HEK293 (cell line): ENCODE measurements around the gene KCNJ2.

Experiments
- CTCF ChIA-PET: fragments of 350-600 bp; formaldehyde crosslinking; extraction: SDS; loops from one replicate; lab custom pipeline; 2021; ENCODE audit warnings: antibody characterized with exemption; lab: Yijun Ruan, JAX
- POLR2A ChIA-PET: fragments of 300-600 bp; formaldehyde crosslinking; extraction: SDS; loops from one replicate; lab custom pipeline; 2020; ENCODE audit warnings: antibody characterized with exemption, inconsistent platforms; lab: Yijun Ruan, JAX
- H3K27ac ChIP-seq: fragments of 200-500 bp; sonication (Bioruptor generic); 2 replicates; pipeline ENCODE4 v1.5.1; 2014; ENCODE audit warnings: low read depth, low read length, control low read depth, inconsistent platforms; ENCODE audit errors: extremely low read depth
- H3K36me3 ChIP-seq, 2 experiments: fragments of 200-500 bp in 1 of 2; sonication (Bioruptor generic) in 1 of 2; 1 replicate in 1 of 2; 2 replicates in 1 of 2; pipeline ENCODE4 v1.5.1; 2014 to 2017; ENCODE audit warnings: inconsistent platforms in 2 of 2, low read length in 2 of 2; ENCODE audit not compliant: control insufficient read depth in 2 of 2, insufficient read depth in 1 of 2
- H3K4me1 ChIP-seq: fragments of 200-500 bp; sonication (Bioruptor generic); 2 replicates; pipeline ENCODE4 v1.5.1; 2014; ENCODE audit warnings: mild to moderate bottlenecking, low read length, inconsistent platforms; ENCODE audit not compliant: control insufficient read depth, insufficient read depth
- H3K4me3 ChIP-seq: 2 replicates; pipeline ENCODE4 v1.5.1; 2011; ENCODE audit warnings: low read depth, mild to moderate bottlenecking, control low read depth, low read length, moderate library complexity
- H3K9me3 ChIP-seq: fragments of 200-500 bp; sonication (Bioruptor generic); 2 replicates; pipeline ENCODE4 v1.5.1; 2014; ENCODE audit warnings: low read depth, low read length, inconsistent platforms; ENCODE audit not compliant: control insufficient read depth, insufficient read depth
- BCL6B ChIP-seq: fragments of 450-650 bp; formaldehyde crosslinking; IDR thresholded peaks from 2 replicates; pipeline ENCODE4 v1.5.1; 2017; ENCODE audit warnings: missing biosample characterization, missing genetic modification characterization
- GLI4 ChIP-seq: fragments of 450-650 bp; formaldehyde crosslinking; IDR thresholded peaks from 2 replicates; pipeline ENCODE4 v1.5.1; 2016; ENCODE audit warnings: missing biosample characterization, missing genetic modification characterization
- KLF16 ChIP-seq: fragments of 450-650 bp; formaldehyde crosslinking; IDR thresholded peaks from 2 replicates; pipeline ENCODE4 v1.5.1; 2017; ENCODE audit warnings: missing biosample characterization, missing genetic modification characterization
- ZBTB1 ChIP-seq: fragments of 450-650 bp; formaldehyde crosslinking; IDR thresholded peaks from 2 replicates; pipeline ENCODE4 v1.5.1; 2016; ENCODE audit warnings: missing biosample characterization, missing genetic modification characterization
- ZBTB20 ChIP-seq: fragments of 450-650 bp; formaldehyde crosslinking; IDR thresholded peaks from 2 replicates; pipeline ENCODE4 v1.5.1; 2016; ENCODE audit warnings: missing biosample characterization, missing genetic modification characterization
- ZEB2 ChIP-seq: fragments of 450-650 bp; formaldehyde crosslinking; IDR thresholded peaks from 2 replicates; pipeline ENCODE4 v1.5.1; 2016; ENCODE audit warnings: missing biosample characterization, missing genetic modification characterization
- ZFP37 ChIP-seq: fragments of 450-650 bp; formaldehyde crosslinking; IDR thresholded peaks from 2 replicates; pipeline ENCODE4 v1.5.1; 2016; ENCODE audit warnings: missing biosample characterization, missing genetic modification characterization
- ZNF140 ChIP-seq: fragments of 450-650 bp; formaldehyde crosslinking; IDR thresholded peaks from 2 replicates; pipeline ENCODE4 v1.5.1; 2016; ENCODE audit warnings: missing biosample characterization, missing genetic modification characterization
- ZNF146 ChIP-seq: fragments of 450-650 bp; formaldehyde crosslinking; IDR thresholded peaks from 2 replicates; pipeline ENCODE4 v1.5.1; 2016; ENCODE audit warnings: missing biosample characterization, missing genetic modification characterization
- ZNF184 ChIP-seq: fragments of 450-650 bp; IDR thresholded peaks from 2 replicates; pipeline ENCODE4 v1.5.1; 2018; ENCODE audit warnings: missing biosample characterization, mild to moderate bottlenecking, missing genetic modification characterization
- ZNF302 ChIP-seq: fragments of 450-650 bp; formaldehyde crosslinking; IDR thresholded peaks from 2 replicates; pipeline ENCODE4 v1.5.1; 2016; ENCODE audit warnings: missing biosample characterization, missing genetic modification characterization, low read depth
- ZNF404 ChIP-seq: fragments of 450-650 bp; formaldehyde crosslinking; IDR thresholded peaks from 2 replicates; pipeline ENCODE4 v1.5.1; 2017; ENCODE audit warnings: missing biosample characterization, missing genetic modification characterization
- ZNF518A ChIP-seq: fragments of 450-650 bp; formaldehyde crosslinking; conservative IDR thresholded peaks from 2 replicates; pipeline ENCODE4 v1.5.1; 2016; ENCODE audit warnings: low read depth, missing biosample characterization, missing genetic modification characterization
- ZNF560 ChIP-seq: fragments of 450-650 bp; formaldehyde crosslinking; IDR thresholded peaks from 2 replicates; pipeline ENCODE4 v1.5.1; 2017; ENCODE audit warnings: missing biosample characterization, missing genetic modification characterization, borderline replicate concordance
- ZNF596 ChIP-seq: fragments of 450-650 bp; IDR thresholded peaks from 2 replicates; pipeline ENCODE4 v1.5.0; 2018; ENCODE audit warnings: missing biosample characterization, mild to moderate bottlenecking, missing genetic modification characterization, moderate library complexity
- ZNF610 ChIP-seq: fragments of 450-650 bp; formaldehyde crosslinking; IDR thresholded peaks from 2 replicates; pipeline ENCODE4 v1.5.1; 2016; ENCODE audit warnings: missing biosample characterization, missing genetic modification characterization, borderline replicate concordance
- ZNF623 ChIP-seq: fragments of 450-650 bp; formaldehyde crosslinking; IDR thresholded peaks from 2 replicates; pipeline ENCODE4 v1.5.1; 2016; ENCODE audit warnings: missing biosample characterization, missing genetic modification characterization
- ZNF629 ChIP-seq: fragments of 450-650 bp; formaldehyde crosslinking; IDR thresholded peaks from 2 replicates; pipeline ENCODE4 v1.5.1; 2017; ENCODE audit warnings: missing biosample characterization, missing genetic modification characterization
- ZNF701 ChIP-seq: fragments of 450-650 bp; formaldehyde crosslinking; IDR thresholded peaks from 2 replicates; pipeline ENCODE4 v1.5.1; 2016; ENCODE audit warnings: missing biosample characterization, missing genetic modification characterization
- ZSCAN23 ChIP-seq: fragments of 450-650 bp; formaldehyde crosslinking; IDR thresholded peaks from 2 replicates; pipeline ENCODE4 v1.5.1; 2016; ENCODE audit warnings: missing biosample characterization, missing genetic modification characterization
- ZSCAN30 ChIP-seq: fragments of 450-650 bp; IDR thresholded peaks from 2 replicates; pipeline ENCODE4 v1.5.1; 2018; ENCODE audit warnings: missing biosample characterization, mild to moderate bottlenecking, missing genetic modification characterization, moderate library complexity
- TF ChIP-seq, protein P1 (sequence below): fragments of 450-650 bp; formaldehyde crosslinking; IDR thresholded peaks from 2 replicates; pipeline ENCODE4 v1.5.1; 2016; ENCODE audit warnings: missing biosample characterization, missing genetic modification characterization
- TF ChIP-seq, protein P2 (sequence below): fragments of 450-650 bp; formaldehyde crosslinking; IDR thresholded peaks from 2 replicates; pipeline ENCODE4 v1.5.1; 2016; ENCODE audit warnings: missing biosample characterization, missing genetic modification characterization

The KCNJ2 gene

GRCh38 chr17:70172923-70173322, 3.6 kb downstream of the KCNJ2 start:
- POLR2A ChIA-PET: no interaction called here
- Histone ChIP-seq H3K36me3 (peaks cover 6 to 14% of the 10 kb centered on the region in 2 experiments; a peak in 2 of 3 replicates), H3K4me1 (peaks cover 12% of the 10 kb centered on the region), H3K9me3 (no peaks in the 10 kb centered on the region), H3K27ac (no peak overlapping the region), H3K4me3 (no peak overlapping the region)
- TF ChIP-seq ZNF404 (tag by site-specific recombination) (no peak), ZNF560 (tag by site-specific recombination) (no peak), BCL6B (tag by site-specific recombination) (no peak), ZNF140 (no peak), ZBTB20 (tag by site-specific recombination) (no peak), ZNF610 (tag by site-specific recombination) (no peak), ZSCAN23 (no peak), ZSCAN30 (tag by site-specific recombination) (no peak), ZNF146 (tag by site-specific recombination) (no peak), ZBTB1 (no peak), ZFP37 (tag by site-specific recombination) (no peak), ZNF701 (tag by site-specific recombination) (no peak), ZNF518A (no peak), ZNF184 (no peak), KLF16 (tag by site-specific recombination) (no peak), ZNF623 (tag by site-specific recombination) (no peak)
- TF ChIP-seq, protein P1, sequence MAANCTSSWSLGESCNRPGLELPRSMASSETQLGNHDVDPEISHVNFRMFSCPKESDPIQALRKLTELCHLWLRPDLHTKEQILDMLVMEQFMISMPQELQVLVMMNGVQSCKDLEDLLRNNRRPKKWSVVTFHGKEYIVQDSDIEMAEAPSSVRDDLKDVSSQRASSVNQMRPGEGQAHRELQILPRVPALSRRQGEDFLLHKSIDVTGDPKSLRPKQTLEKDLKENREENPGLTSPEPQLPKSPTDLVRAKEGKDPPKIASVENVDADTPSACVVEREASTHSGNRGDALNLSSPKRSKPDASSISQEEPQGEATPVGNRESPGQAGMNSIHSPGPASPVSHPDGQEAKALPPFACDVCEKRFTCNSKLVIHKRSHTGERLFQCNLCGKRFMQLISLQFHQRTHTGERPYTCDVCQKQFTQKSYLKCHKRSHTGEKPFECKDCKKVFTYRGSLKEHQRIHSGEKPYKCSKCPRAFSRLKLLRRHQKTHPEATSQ (tag by site-specific recombination): no peak
- CTCF ChIA-PET: interaction anchor here (1.1 kb wide), 1 partner anchor 843 kb away, joined by 3 read pairs; no protein-coding TSS in a partner anchor

- ChIA-PET CTCF (no interaction called here), POLR2A (no interaction called here)
- Histone ChIP-seq H3K36me3 (peaks cover 8 to 14% of the 10 kb centered on the region in 2 experiments; a peak in 2 of 3 replicates), H3K4me1 (peaks cover 12% of the 10 kb centered on the region), H3K9me3 (no peaks in the 10 kb centered on the region), H3K27ac (no peak overlapping the region), H3K4me3 (no peak overlapping the region)
- TF ChIP-seq, protein P2, sequence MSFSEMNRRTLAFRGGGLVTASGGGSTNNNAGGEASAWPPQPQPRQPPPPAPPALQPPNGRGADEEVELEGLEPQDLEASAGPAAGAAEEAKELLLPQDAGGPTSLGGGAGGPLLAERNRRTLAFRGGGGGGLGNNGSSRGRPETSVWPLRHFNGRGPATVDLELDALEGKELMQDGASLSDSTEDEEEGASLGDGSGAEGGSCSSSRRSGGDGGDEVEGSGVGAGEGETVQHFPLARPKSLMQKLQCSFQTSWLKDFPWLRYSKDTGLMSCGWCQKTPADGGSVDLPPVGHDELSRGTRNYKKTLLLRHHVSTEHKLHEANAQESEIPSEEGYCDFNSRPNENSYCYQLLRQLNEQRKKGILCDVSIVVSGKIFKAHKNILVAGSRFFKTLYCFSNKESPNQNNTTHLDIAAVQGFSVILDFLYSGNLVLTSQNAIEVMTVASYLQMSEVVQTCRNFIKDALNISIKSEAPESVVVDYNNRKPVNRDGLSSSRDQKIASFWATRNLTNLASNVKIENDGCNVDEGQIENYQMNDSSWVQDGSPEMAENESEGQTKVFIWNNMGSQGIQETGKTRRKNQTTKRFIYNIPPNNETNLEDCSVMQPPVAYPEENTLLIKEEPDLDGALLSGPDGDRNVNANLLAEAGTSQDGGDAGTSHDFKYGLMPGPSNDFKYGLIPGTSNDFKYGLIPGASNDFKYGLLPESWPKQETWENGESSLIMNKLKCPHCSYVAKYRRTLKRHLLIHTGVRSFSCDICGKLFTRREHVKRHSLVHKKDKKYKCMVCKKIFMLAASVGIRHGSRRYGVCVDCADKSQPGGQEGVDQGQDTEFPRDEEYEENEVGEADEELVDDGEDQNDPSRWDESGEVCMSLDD (tag by site-specific recombination): no peak
- TF ChIP-seq ZNF302 (tag by site-specific recombination) (no peak), ZEB2 (tag by site-specific recombination) (no peak), ZNF596 (no peak), GLI4 (tag by site-specific recombination) (no peak), BCL6B (tag by site-specific recombination) (no peak), ZNF629 (tag by site-specific recombination) (no peak)
Measured at GRCh38 chr17:70173681-70174080, 4.3 kb downstream of the KCNJ2 start.
